ENCODE data around the gene ELANE.

DNA sequence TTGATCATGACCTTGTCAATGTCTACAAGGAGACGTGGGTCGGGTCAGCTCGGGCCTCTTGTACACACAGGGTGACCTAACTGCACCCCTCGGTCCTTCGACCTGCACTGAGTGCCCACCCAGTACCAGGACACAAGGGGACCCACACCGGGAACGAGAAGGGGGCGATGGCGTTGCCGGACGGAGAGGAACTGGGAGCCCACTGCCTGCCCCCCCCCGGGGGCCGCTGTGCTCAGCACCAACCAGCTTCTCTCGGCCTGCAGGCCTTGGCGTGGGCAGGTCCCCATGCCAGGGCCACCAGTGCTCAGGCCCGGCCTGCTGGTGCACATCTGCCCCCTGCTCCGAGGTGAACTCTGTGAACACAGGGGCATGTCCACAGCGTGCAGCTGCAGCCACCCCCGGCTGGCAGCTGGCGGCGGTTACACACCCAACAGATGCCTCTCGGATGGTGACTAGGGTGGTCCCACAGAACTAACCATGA lies 21.5 kb downstream of the ELANE start:
- TF ChIP-seq, protein P1, sequence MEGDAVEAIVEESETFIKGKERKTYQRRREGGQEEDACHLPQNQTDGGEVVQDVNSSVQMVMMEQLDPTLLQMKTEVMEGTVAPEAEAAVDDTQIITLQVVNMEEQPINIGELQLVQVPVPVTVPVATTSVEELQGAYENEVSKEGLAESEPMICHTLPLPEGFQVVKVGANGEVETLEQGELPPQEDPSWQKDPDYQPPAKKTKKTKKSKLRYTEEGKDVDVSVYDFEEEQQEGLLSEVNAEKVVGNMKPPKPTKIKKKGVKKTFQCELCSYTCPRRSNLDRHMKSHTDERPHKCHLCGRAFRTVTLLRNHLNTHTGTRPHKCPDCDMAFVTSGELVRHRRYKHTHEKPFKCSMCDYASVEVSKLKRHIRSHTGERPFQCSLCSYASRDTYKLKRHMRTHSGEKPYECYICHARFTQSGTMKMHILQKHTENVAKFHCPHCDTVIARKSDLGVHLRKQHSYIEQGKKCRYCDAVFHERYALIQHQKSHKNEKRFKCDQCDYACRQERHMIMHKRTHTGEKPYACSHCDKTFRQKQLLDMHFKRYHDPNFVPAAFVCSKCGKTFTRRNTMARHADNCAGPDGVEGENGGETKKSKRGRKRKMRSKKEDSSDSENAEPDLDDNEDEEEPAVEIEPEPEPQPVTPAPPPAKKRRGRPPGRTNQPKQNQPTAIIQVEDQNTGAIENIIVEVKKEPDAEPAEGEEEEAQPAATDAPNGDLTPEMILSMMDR (IDR thresholded peaks at IDR 0.05; ENCODE audit: poor library complexity), result no peak
- no peak for TF ChIP-seq EZH2 (IDR thresholded peaks at IDR 0.05; ENCODE audit: borderline replicate concordance)

Measured in hepatocyte (in vitro differentiated cells).